WERI-Rb-1 (cell line): Measurements from ENCODE around the gene SLX9.

ENCODE experiments used
- DNase-seq: peaks from one replicate; pipeline ENCODE4 v3.0.0-alpha.2; 2020
- H3K27ac ChIP-seq: fragments of 250-450 bp; sonication (Bioruptor Pico); 2 replicates; pipeline ENCODE4 v1.5.1; 2020; ENCODE audit warnings: mild to moderate bottlenecking, moderate library complexity
- H3K27me3 ChIP-seq: fragments of 250-450 bp; sonication (Bioruptor Pico); 2 replicates; pipeline ENCODE4 v1.5.1; 2021; ENCODE audit warnings: mild to moderate bottlenecking, low read depth, moderate library complexity; ENCODE audit not compliant: insufficient read depth, severe bottlenecking
- H3K36me3 ChIP-seq: fragments of 250-450 bp; sonication (Bioruptor Pico); 2 replicates; pipeline ENCODE4 v1.5.1; 2020; ENCODE audit warnings: mild to moderate bottlenecking, moderate library complexity
- H3K4me3 ChIP-seq: 2 replicates; pipeline ENCODE4 v1.5.1; 2011; ENCODE audit warnings: low read depth, mild to moderate bottlenecking, control low read depth, low read length
- H3K9me3 ChIP-seq: fragments of 250-450 bp; sonication (Bioruptor Pico); 2 replicates; pipeline ENCODE4 v1.5.1; 2021; ENCODE audit warnings: mild to moderate bottlenecking, moderate library complexity; ENCODE audit not compliant: severe bottlenecking
- CTCF ChIP-seq: IDR thresholded peaks from 2 replicates; pipeline ENCODE4 v1.5.1; 2011; ENCODE audit warnings: low read depth, mild to moderate bottlenecking, control low read depth, inconsistent platforms, low read length

Gene SLX9

DNA sequence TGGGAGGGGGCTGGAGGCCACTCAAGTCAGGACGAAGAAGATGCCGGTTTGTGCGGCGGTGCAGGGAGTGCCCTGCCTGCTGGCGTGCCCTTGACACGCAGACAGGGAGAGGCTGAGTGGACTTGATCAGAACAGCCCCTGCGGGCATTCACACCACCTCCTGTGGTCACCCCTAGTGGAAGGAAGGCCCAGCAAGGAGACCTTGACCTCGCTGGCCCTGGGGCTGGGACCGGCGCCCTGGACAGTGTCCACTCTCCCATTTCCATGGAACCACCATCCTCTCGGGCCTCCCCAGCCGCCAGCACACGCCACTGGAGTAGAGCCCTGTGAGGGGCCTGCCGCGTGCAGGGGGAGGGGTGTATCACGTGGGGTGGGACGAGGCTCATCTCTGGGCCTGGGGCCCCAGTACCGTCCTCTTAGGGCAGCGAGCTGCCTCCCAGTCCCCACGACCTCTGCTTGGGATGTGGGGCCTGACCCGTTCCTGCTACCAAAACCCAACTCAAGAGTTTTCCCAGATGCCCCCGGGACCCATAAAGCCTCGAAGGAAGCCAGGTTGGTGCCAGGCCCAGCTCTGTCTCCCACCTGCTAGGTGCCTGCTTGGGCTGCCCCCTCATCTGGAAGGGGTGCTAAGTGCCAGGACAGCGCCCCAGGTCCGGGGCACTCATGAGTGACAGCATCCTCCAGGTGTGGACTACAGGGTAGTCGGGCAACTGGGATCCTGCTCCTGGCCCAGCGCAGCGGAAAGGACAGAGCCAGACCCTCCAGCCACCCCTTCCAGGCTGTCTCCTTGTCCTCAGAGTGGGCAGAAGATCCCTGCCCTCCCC is 62.8 kb downstream of the SLX9 start:
- H3K9me3 ChIP-seq = peaks cover 7% of the 10 kb centered on the region
- no peak overlapping the region for H3K27ac ChIP-seq
- H3K4me3 ChIP-seq = no peak overlapping the region
- no peak for TF ChIP-seq CTCF
- DNase-seq = no peak
- H3K36me3 ChIP-seq = no peaks in the 10 kb centered on the region
- H3K27me3 ChIP-seq = no peaks in the 10 kb centered on the region

DNA sequence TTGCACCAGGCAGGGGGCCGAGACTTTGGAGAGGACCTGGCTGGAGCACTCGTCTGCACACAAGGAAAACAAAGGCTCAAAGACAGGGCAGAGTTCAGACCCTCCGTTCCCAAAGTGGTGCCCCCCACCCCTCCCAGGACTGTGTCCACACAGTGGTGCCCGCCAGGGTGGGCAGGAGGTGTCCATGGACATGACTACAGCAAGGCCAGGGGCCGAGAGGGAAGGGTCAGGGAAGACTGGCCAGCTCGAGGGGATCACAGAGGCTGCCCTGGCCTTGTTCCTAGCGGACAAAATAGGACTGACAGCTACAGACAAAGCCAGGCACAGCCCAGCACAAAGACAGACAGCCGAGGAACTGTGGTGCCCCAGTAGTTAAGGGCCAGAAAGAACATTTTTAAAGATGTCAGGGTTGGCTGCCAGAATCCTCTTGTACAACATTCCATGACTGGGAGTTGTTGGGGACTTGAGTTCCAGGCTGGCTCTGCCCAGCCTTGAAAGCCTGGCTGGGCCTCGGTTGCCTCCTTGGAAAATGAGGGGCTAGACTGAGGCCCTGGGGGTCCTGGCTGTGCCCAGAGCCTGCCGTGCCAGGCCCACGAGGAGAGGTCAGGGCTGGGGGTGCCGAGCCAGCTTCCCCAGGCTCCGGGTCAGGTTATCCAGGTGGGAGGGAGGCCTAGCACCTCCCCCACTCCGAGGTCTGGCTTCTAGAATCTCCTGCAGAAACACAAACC is 63.7 kb downstream of the SLX9 start:
- no peak for TF ChIP-seq CTCF
- DNase-seq = no peak
- H3K36me3 ChIP-seq = no peaks in the 10 kb centered on the region
- no peak overlapping the region for H3K4me3 ChIP-seq
- no peak overlapping the region for H3K27ac ChIP-seq
- H3K9me3 ChIP-seq = peaks cover 9% of the 10 kb centered on the region
- no peaks in the 10 kb centered on the region for H3K27me3 ChIP-seq

GRCh38 chr21:45004059-45004422 is 64.2 kb downstream of the SLX9 start:
- DNase-seq = no peak
- H3K27me3 ChIP-seq = no peaks in the 10 kb centered on the region
- H3K9me3 ChIP-seq = peaks cover 12% of the 10 kb centered on the region
- H3K36me3 ChIP-seq = no peaks in the 10 kb centered on the region
- no peak for TF ChIP-seq CTCF
- H3K27ac ChIP-seq = peak overlapping the region; percentile 59
- no peak overlapping the region for H3K4me3 ChIP-seq

GRCh38 chr21:45004481-45005247 is 64.8 kb downstream of the SLX9 start:
- DNase-seq = peak; percentile 85
- Histone ChIP-seq H3K4me3 (no peak overlapping the region), H3K36me3 (no peaks in the 10 kb centered on the region), H3K9me3 (peaks cover 12% of the 10 kb centered on the region), H3K27ac (peak overlapping the region; percentile 59), H3K27me3 (no peaks in the 10 kb centered on the region)
- TF ChIP-seq CTCF = no peak

GRCh38 chr21:45006536-45007095 is 66.8 kb downstream of the SLX9 start:
- H3K27ac ChIP-seq = no peak overlapping the region
- peaks cover 12% of the 10 kb centered on the region for H3K9me3 ChIP-seq
- no peaks in the 10 kb centered on the region for H3K36me3 ChIP-seq
- no peak for TF ChIP-seq CTCF
- H3K4me3 ChIP-seq = no peak overlapping the region
- H3K27me3 ChIP-seq = no peaks in the 10 kb centered on the region
- DNase-seq = no peak
